Fibroblast of skin of right biceps (primary cell): ENCODE results near the gene IL1F10.

Source experiments
- DNase-seq: peaks from one replicate; pipeline ENCODE4 v3.0.0-alpha.2; 2013

Gene IL1F10

GRCh38 chr2:113067681-113068080 lies at the start of gene IL1F10:
TSS of gene IL1F10 (plus strand) at chr2:113067970. CDS start at chr2:113072739, 4,769 bp downstream.
- no peak for DNase-seq

- DNase-seq = no peak
These were observed 49.3 kb upstream of the IL1F10 start for GRCh38 chr2:113018509-113018908.

GRCh38 chr2:113021312-113021711 lies 46.5 kb upstream of the IL1F10 start:
- no peak for DNase-seq

GRCh38 chr2:113024764-113025163 lies 43.0 kb upstream of the IL1F10 start:
- no peak for DNase-seq

- no peak for DNase-seq
These were observed 42.0 kb upstream of the IL1F10 start for GRCh38 chr2:113025737-113026136.

- no peak for DNase-seq
These were observed 40.1 kb upstream of the IL1F10 start for GRCh38 chr2:113027691-113028090.

GRCh38 chr2:113028112-113028511 lies 39.7 kb upstream of the IL1F10 start:
- DNase-seq = no peak

GRCh38 chr2:113032737-113033136 lies 35.0 kb upstream of the IL1F10 start:
- DNase-seq = no peak

- DNase-seq = no peak
These were observed 33.8 kb upstream of the IL1F10 start for GRCh38 chr2:113034016-113034415.

GRCh38 chr2:113036763-113037162 lies 31.0 kb upstream of the IL1F10 start:
- DNase-seq = no peak

- DNase-seq = no peak
These were observed 29.5 kb upstream of the IL1F10 start for GRCh38 chr2:113038291-113038690.

GRCh38 chr2:113039158-113039557 lies 28.6 kb upstream of the IL1F10 start:
- no peak for DNase-seq

GRCh38 chr2:113039719-113040118 lies 28.1 kb upstream of the IL1F10 start:
- no peak for DNase-seq

- no peak for DNase-seq
These were observed 25.9 kb upstream of the IL1F10 start for GRCh38 chr2:113041871-113042270.

GRCh38 chr2:113046465-113046864 lies 21.3 kb upstream of the IL1F10 start:
- no peak for DNase-seq

GRCh38 chr2:113050921-113051895 lies 16.6 kb upstream of the IL1F10 start:
- DNase-seq = no peak

- DNase-seq = no peak
These were observed 15.3 kb upstream of the IL1F10 start, which contains the start of gene IL36B for GRCh38 chr2:113052396-113052917. TSS of gene IL36B (minus strand) at chr2:113052867.

- no peak for DNase-seq
These were observed 14.1 kb upstream of the IL1F10 start for GRCh38 chr2:113053666-113054065.

- no peak for DNase-seq
These were observed 13.7 kb upstream of the IL1F10 start for GRCh38 chr2:113054066-113054465.

GRCh38 chr2:113056521-113056920 lies 11.2 kb upstream of the IL1F10 start:
- no peak for DNase-seq

- DNase-seq = no peak
These were observed 10.7 kb upstream of the IL1F10 start for GRCh38 chr2:113057117-113057516.

- DNase-seq = no peak
These were observed 9.3 kb upstream of the IL1F10 start for GRCh38 chr2:113058411-113058994.

GRCh38 chr2:113058998-113059960 lies 8.5 kb upstream of the IL1F10 start, which contains the start of gene IL36RN:
TSS of gene IL36RN (plus strand) at chr2:113059198. CDS start at chr2:113059439, 241 bp downstream.
- DNase-seq = no peak
